ENCODE measurements around the gene TTLL11. TPM values are rescaled to one million over a fixed set of nuclear protein-coding genes. Genes with fewer than 3 reads are reported as not detected.

Gene TTLL11
- total RNA-seq, 1 donor from 2014 or later = 6.9 TPM

DNA sequence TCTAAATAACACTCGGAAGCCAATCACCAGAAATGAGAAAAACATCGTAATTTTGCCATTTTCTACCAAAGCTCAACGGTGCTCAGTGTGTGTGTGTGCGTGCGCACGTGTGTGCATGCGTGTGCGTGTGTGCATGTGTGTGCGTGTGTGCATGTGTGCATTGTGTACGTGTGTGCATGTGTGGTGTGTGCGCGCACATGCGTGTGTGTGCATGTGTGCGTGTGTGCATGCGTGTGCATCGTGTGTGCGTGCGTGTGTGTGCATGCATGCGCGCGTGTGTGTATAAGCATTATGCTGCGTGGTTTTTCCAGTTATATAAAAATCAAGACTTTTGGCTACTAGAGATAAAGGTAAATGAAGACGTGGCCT lies 276.7 kb downstream of the TTLL11 start:
- H3K4me3 Mint-ChIP-seq (ENCODE audit: unreplicated experiment) = no peak overlapping the region
- Histone ChIP-seq H3K4me3 (ENCODE audit: insufficient read depth, low read depth, low read length) (no peak overlapping the region), H3K4me2 (ENCODE audit: low read length) (no peak overlapping the region), H3K27ac (ENCODE audit: low read depth, low read length) (no peak overlapping the region), H4K20me1 (ENCODE audit: insufficient read depth, low read length) (no peaks in the 10 kb centered on the region), H2AFZ (ENCODE audit: low read depth, low read length) (no peak overlapping the region), H3K9ac (ENCODE audit: low read length) (no peak overlapping the region), H3K79me2 (ENCODE audit: insufficient read depth, low read length) (no peaks in the 10 kb centered on the region), H3K27me3 (ENCODE audit: insufficient read depth, low read length) (peaks cover 4% of the 10 kb centered on the region), H3K4me1 (ENCODE audit: insufficient read depth, low read length) (peaks cover 7% of the 10 kb centered on the region), H3K9me3 (ENCODE audit: insufficient read depth, low read depth, low read length) (no peaks in the 10 kb centered on the region), H3K36me3 (ENCODE audit: insufficient read depth, low read length) (no peaks in the 10 kb centered on the region)
- FAIRE-seq (no peak), DNase-seq (ENCODE audit: low read depth) (no peak)
- peaks cover 74% of the 10 kb centered on the region for H3K27me3 Mint-ChIP-seq (ENCODE audit: low read depth, unreplicated experiment)
- no peaks in the 10 kb centered on the region for H3K4me1 Mint-ChIP-seq (ENCODE audit: low read depth, unreplicated experiment)
- TF ChIP-seq CTCF (IDR thresholded peaks at IDR 0.05; ENCODE audit: insufficient read depth, low read depth, low read length) (no peak), EZH2 (IDR thresholded peaks at IDR 0.05; ENCODE audit: insufficient read depth, low read length) (no peak)
- H3K27ac Mint-ChIP-seq (ENCODE audit: unreplicated experiment) = no peak overlapping the region
- peaks cover 3% of the 10 kb centered on the region for H3K36me3 Mint-ChIP-seq (ENCODE audit: low read depth, unreplicated experiment)
- H3K9me3 Mint-ChIP-seq (ENCODE audit: unreplicated experiment) = peaks cover 3% of the 10 kb centered on the region

GRCh38 chr9:121815546-121816448 lies 277.3 kb downstream of the TTLL11 start:
- Histone ChIP-seq H2AFZ (ENCODE audit: low read depth, low read length) (no peak overlapping the region), H3K4me1 (ENCODE audit: insufficient read depth, low read length) (peaks cover 7% of the 10 kb centered on the region), H3K9ac (ENCODE audit: low read length) (no peak overlapping the region), H3K79me2 (ENCODE audit: insufficient read depth, low read length) (no peaks in the 10 kb centered on the region), H3K36me3 (ENCODE audit: insufficient read depth, low read length) (no peaks in the 10 kb centered on the region), H3K4me2 (ENCODE audit: low read length) (no peak overlapping the region), H3K27me3 (ENCODE audit: insufficient read depth, low read length) (peaks cover 4% of the 10 kb centered on the region), H3K4me3 (ENCODE audit: insufficient read depth, low read depth, low read length) (no peak overlapping the region), H3K9me3 (ENCODE audit: insufficient read depth, low read depth, low read length) (no peaks in the 10 kb centered on the region), H4K20me1 (ENCODE audit: insufficient read depth, low read length) (no peaks in the 10 kb centered on the region), H3K27ac (ENCODE audit: low read depth, low read length) (no peak overlapping the region)
- FAIRE-seq (no peak), DNase-seq (ENCODE audit: low read depth) (no peak)
- peaks cover 3% of the 10 kb centered on the region for H3K36me3 Mint-ChIP-seq (ENCODE audit: low read depth, unreplicated experiment)
- no peak for TF ChIP-seq EZH2 (IDR thresholded peaks at IDR 0.05; ENCODE audit: insufficient read depth, low read length)
- TF ChIP-seq CTCF (IDR thresholded peaks at IDR 0.05; ENCODE audit: insufficient read depth, low read depth, low read length) = no peak
- no peak overlapping the region for H3K4me3 Mint-ChIP-seq (ENCODE audit: unreplicated experiment)
- H3K27ac Mint-ChIP-seq (ENCODE audit: unreplicated experiment) = no peak overlapping the region
- H3K27me3 Mint-ChIP-seq (ENCODE audit: low read depth, unreplicated experiment) = peaks cover 71% of the 10 kb centered on the region
- no peaks in the 10 kb centered on the region for H3K4me1 Mint-ChIP-seq (ENCODE audit: low read depth, unreplicated experiment)
- H3K9me3 Mint-ChIP-seq (ENCODE audit: unreplicated experiment) = peaks cover 3% of the 10 kb centered on the region

GRCh38 chr9:121815084-121815483 lies 278.0 kb downstream of the TTLL11 start:
- Histone ChIP-seq H3K27ac (ENCODE audit: low read depth, low read length) (no peak overlapping the region), H3K79me2 (ENCODE audit: insufficient read depth, low read length) (no peaks in the 10 kb centered on the region), H3K4me3 (ENCODE audit: insufficient read depth, low read depth, low read length) (no peak overlapping the region), H3K36me3 (ENCODE audit: insufficient read depth, low read length) (no peaks in the 10 kb centered on the region), H3K4me2 (ENCODE audit: low read length) (no peak overlapping the region), H3K9ac (ENCODE audit: low read length) (no peak overlapping the region), H4K20me1 (ENCODE audit: insufficient read depth, low read length) (no peaks in the 10 kb centered on the region), H2AFZ (ENCODE audit: low read depth, low read length) (no peak overlapping the region), H3K27me3 (ENCODE audit: insufficient read depth, low read length) (peaks cover 4% of the 10 kb centered on the region), H3K4me1 (ENCODE audit: insufficient read depth, low read length) (peaks cover 7% of the 10 kb centered on the region), H3K9me3 (ENCODE audit: insufficient read depth, low read depth, low read length) (no peaks in the 10 kb centered on the region)
- Mint-ChIP-seq H3K36me3 (ENCODE audit: low read depth, unreplicated experiment) (peaks cover 3% of the 10 kb centered on the region), H3K9me3 (ENCODE audit: unreplicated experiment) (peaks cover 3% of the 10 kb centered on the region), H3K4me3 (ENCODE audit: unreplicated experiment) (no peak overlapping the region), H3K27ac (ENCODE audit: unreplicated experiment) (no peak overlapping the region), H3K27me3 (ENCODE audit: low read depth, unreplicated experiment) (peaks cover 72% of the 10 kb centered on the region), H3K4me1 (ENCODE audit: low read depth, unreplicated experiment) (no peaks in the 10 kb centered on the region)
- no peak for DNase-seq (ENCODE audit: low read depth)
- no peak for FAIRE-seq
- no peak for TF ChIP-seq CTCF (IDR thresholded peaks at IDR 0.05; ENCODE audit: insufficient read depth, low read depth, low read length)
- TF ChIP-seq EZH2 (IDR thresholded peaks at IDR 0.05; ENCODE audit: insufficient read depth, low read length) = no peak
